LNCAP (cell line): ENCODE results near the gene IGFBP5.

Experiments
- TF ChIP-seq, protein P1 (sequence below): fragments of 450-650 bp; IDR thresholded peaks from 2 replicates; pipeline ENCODE4 v1.5.1; 2017; ENCODE audit warnings: mild to moderate bottlenecking

The IGFBP5 gene

DNA sequence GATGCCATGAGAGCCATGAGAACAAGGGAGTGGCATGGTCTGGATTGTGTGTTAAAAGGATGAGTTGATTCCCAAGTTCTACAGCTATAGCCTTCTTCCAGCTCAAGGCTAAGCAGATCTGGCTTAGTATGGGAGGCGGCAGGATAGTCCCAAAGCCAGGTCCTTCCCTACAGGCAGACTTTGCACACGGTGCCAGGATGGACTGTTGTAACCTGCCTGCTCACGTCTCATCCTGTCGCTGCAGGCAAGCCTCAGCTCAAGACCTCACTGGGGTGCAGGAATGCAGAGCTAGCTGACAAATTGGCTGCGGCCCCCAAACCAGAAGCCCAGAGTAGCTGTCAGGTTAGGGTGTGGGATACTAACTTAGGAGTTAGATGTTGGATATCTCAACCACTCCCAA lies 28.8 kb upstream of the IGFBP5 start:
- TF ChIP-seq, protein P1, sequence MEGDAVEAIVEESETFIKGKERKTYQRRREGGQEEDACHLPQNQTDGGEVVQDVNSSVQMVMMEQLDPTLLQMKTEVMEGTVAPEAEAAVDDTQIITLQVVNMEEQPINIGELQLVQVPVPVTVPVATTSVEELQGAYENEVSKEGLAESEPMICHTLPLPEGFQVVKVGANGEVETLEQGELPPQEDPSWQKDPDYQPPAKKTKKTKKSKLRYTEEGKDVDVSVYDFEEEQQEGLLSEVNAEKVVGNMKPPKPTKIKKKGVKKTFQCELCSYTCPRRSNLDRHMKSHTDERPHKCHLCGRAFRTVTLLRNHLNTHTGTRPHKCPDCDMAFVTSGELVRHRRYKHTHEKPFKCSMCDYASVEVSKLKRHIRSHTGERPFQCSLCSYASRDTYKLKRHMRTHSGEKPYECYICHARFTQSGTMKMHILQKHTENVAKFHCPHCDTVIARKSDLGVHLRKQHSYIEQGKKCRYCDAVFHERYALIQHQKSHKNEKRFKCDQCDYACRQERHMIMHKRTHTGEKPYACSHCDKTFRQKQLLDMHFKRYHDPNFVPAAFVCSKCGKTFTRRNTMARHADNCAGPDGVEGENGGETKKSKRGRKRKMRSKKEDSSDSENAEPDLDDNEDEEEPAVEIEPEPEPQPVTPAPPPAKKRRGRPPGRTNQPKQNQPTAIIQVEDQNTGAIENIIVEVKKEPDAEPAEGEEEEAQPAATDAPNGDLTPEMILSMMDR, result no peak

DNA sequence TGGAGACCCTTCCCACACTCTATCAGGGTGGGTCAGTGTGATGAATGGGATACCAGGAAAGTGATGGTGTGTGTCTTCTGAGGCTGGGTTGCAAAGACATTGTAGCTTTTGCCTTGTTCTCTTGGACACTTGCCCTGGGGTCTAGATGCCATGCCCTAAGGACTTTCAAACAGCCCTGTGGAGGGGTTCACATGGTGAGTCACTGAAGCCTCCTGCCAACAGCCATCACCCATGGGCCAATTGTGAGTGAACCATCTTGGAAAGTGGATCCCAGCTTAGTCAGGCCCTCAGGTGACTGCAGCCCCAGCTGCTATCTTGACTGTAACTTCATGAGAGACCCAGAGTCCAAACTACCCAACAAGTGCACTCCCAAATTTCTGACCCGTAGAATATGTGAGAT lies 25.8 kb upstream of the IGFBP5 start:
- TF ChIP-seq, protein P1, result no peak

DNA sequence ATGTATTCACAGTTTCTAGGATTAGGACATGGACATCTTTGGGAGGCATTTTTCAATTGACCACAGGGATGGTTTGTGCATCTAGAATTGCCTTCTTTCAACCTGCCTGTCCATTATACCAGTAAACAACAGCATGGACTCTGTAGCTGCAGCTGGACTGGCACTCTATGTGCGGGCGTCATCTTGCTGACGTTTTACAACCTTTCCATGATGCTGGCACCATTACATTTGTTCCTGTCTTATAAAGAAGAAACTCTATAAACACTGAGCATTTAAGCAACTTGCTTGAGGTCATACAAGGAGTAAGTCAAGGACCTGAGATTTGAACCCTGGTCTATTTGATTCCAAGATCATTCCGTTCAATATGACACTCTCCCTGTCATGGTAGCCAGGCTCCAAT lies 25.4 kb upstream of the IGFBP5 start:
- TF ChIP-seq, protein P1, result no peak

DNA sequence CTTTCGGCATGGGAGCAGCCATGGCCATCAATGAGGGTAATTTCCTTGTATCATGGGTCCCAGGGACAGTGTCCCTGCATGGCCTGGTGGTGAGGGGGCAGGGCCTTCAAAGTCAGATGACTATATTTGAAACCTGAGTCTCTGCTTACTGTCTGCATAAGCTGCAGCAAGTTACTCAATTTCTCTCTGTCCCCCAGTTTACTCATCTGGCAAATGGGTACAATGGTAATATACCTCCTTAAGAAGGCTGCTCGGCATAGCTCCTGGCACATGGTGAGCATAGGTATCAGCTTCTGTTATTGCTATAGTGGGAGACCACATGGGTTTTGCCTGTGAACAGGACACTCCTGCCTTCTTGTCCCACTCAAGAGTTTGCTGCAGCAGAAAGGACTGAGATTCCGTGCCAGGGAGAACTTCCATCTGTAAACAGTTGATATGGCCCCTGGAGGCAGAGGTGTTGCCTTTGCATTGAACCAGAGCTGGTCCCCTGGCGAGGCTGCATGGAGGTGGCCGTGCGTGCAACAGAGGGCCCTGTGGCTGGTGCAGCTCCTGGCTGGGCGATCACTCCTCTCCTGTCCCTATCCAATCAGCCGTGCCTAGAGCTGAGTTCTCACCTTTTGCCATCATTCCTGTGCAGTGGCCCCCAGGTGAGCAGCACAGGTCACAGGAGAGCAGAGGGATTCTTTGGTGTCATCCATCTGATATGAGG lies 22.7 kb upstream of the IGFBP5 start:
- TF ChIP-seq, protein P1, result no peak

DNA sequence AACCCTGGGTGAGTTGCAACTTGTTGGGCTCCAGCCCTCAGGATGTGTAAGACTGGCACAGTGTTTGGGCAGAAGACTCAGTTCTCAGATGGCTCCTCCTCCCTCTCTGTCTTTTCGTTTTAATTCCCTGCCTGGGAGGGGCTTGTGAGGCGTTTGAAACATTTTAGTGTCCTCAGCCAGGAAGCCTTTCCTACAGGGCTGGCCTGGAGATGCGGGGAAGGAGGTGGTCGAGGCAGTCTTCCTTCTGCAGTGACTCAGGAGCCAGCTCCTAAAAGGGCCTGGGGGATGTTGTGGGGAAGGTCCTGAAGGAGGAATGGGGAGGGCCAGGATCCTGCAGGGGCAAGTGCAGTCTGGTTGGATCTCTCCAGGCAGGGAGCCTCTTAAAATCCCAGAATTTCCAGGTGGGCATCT lies 22.1 kb upstream of the IGFBP5 start:
- TF ChIP-seq, protein P1, result no peak

DNA sequence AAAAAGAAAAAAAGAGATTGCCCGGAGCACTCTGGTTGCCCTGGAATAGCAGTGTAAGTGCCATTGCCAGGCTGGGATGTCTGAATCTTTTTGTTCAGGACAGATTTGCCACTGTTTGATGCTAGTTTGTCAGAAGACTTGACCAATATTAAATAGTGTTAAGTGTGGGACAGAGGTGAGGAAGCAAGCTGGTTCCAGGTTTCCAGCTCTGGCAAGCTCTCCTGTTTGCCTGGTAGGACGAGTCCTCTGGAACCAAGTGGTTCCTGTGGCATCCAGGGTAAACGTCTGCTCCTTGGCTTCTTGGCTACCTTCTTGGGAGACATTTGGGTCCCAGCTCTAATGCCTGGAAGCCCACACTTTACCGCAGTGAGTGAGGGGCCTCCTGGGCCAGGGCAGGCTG lies 20.8 kb upstream of the IGFBP5 start:
- TF ChIP-seq, protein P1, result no peak

DNA sequence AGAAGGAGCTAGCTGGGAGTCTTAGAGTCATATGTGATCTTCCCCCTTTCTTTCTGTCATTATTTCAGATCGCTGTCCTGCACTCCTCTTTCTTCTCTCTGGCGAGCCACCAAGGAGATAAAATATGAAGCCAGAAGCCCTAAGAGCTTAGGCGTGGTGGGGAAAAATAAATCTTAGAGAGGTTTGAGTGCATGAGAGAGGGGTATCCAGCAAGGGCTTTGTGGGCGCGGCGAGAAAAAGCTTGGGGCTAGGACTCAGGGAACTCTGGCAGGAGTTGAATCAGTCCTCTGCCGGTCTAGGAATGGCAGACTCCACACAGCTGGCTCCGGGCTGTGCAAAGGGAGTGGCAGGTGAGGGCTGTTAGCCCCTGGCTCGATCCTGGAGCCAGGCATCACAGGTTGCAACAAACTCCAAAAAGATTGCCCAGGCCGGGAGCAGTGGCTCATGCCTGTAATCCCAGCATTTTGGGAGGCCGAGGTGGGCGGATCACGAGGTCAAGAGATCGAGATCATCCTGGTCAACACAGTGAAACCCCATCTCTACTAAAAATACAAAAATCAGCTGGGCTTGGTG lies 20.1 kb upstream of the IGFBP5 start:
- TF ChIP-seq, protein P1, result no peak
